GM12872 (cell line): ENCODE measurements around the gene FCRL1.

Source experiments
- CTCF ChIP-seq: IDR thresholded peaks from 3 replicates; pipeline ENCODE4 v1.5.1; 2011; ENCODE audit warnings: low read depth, mild to moderate bottlenecking, low read length, moderate library complexity; ENCODE audit not compliant: insufficient read depth

FCRL1 gene

GRCh38 chr1:157819896-157820295 lies at the start of gene FCRL1:
Gene FCRL1, minus strand, starts transcription at chr1:157820120. Its CDS starts 83 bp downstream, at chr1:157820037.
- no peak for TF ChIP-seq CTCF

- no peak for TF ChIP-seq CTCF
These were observed 48.7 kb upstream of the FCRL1 start for GRCh38 chr1:157868654-157869053.

- TF ChIP-seq CTCF = no peak
These were observed 42.5 kb upstream of the FCRL1 start for GRCh38 chr1:157862114-157863070.

GRCh38 chr1:157856538-157856937 lies 36.6 kb upstream of the FCRL1 start:
- no peak for TF ChIP-seq CTCF

GRCh38 chr1:157852476-157852875 lies 32.6 kb upstream of the FCRL1 start:
- no peak for TF ChIP-seq CTCF

- TF ChIP-seq CTCF = no peak
These were observed 29.4 kb upstream of the FCRL1 start for GRCh38 chr1:157849229-157849875.

- no peak for TF ChIP-seq CTCF
These were observed 24.3 kb upstream of the FCRL1 start for GRCh38 chr1:157844089-157844830.
